ENCODE results near the gene TNS1. TPM values are rescaled to one million over a fixed set of nuclear protein-coding genes. Genes with fewer than 3 reads are reported as not detected.

Gene TNS1
- total RNA-seq, 1 experiment from 2014 or later: 6.2 TPM

DNA sequence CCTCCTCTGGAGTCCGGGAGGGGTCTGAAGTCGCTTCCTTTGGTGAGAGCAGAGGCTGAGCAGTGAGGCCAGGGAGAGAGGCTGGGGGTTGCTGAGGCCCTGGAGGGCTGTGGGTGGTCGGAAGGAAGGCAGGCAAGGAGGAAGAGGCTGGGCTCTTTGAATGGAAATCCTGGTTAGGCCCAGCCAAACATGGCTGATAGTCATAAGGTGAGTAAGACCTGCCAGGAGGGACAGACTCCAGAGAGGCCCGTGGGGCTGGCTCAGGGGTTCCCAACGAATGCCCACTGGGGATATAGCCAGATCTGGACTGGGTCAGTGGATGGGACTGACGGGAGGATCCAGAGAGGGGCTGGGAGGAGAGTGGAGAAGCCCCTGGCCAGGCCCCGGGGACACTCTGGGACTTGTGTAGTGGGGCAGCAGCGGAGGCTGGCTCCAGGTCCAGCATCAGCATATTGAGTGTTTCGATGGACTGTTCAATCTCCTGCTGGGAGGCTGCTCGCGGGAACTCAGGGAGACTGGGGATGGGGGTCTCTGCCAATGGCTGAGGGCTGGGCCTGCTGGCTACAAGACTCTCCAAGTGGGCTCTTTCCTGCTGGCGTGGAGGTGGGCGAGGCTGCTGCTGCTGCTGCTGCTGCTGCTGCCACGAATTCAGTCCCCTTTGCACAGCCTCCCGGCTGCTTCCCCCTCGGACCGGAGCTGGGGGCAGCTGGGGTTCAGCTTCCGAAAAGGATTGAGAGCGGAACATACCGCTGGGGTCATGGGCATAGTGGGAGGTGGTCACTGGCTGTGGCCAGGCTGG is 155.0 kb downstream of the TNS1 start:
- no TSS peak for BruUV-seq (replicated peaks)
- Histone ChIP-seq H3K4me3 (replicated peaks in 1 of 2; ENCODE audit: low read depth in 1 of 2, low read length in 2 of 2) (no peak overlapping the region), H2AFZ (ENCODE audit: low read depth, low read length, poor library complexity, severe bottlenecking) (no peak overlapping the region), H4K20me1 (ENCODE audit: insufficient read depth) (no peaks in the 10 kb centered on the region), H3K9me2 (ENCODE audit: insufficient read depth) (no peaks in the 10 kb centered on the region), H3K36me3 (ENCODE audit: control insufficient read depth in 1 of 2, insufficient read depth in 2 of 2, low read length in 2 of 2) (no peaks in the 10 kb centered on the region), H3K4me1 (ENCODE audit: control insufficient read depth in 1 of 2, insufficient read depth in 2 of 2, low read length in 2 of 2) (peaks cover 39 to 54% of the 10 kb centered on the region in 2 experiments), H3K27ac (ENCODE audit: low read depth, low read length) (no peak overlapping the region), H3K4me2 (ENCODE audit: low read length) (no peak overlapping the region), H3K27me3 (ENCODE audit: insufficient read depth, low read length) (no peaks in the 10 kb centered on the region), H3K79me2 (ENCODE audit: insufficient read depth, low read length) (no peaks in the 10 kb centered on the region), H3K9me3 (ENCODE audit: control insufficient read depth in 1 of 2, insufficient read depth in 1 of 2, low read depth in 1 of 2, low read length in 2 of 2) (peaks cover 0 to 4% of the 10 kb centered on the region in 2 experiments; a peak in 1 of 4 replicates), H3K9ac (ENCODE audit: low read length) (no peak overlapping the region)
- CTCF ChIA-PET: no interaction called here
- intact Hi-C loops (cut with micrococcal nuclease): no loop called here
- TF ChIP-seq YY1 (IDR thresholded peaks at IDR 0.05; ENCODE audit: extremely low read depth, insufficient replicate concordance, low read depth, low read length) (no peak), POLR2A (IDR thresholded peaks at IDR 0.05; ENCODE audit: borderline replicate concordance, extremely low read depth, insufficient read depth, insufficient read length) (no peak), SP1 (IDR thresholded peaks at IDR 0.05; ENCODE audit: low read depth) (no peak), POLR2AphosphoS5 (IDR thresholded peaks at IDR 0.05; ENCODE audit: low read depth, low read length) (no peak), ZNF274 (IDR thresholded peaks at IDR 0.05; ENCODE audit: low read depth, low read length) (no peak), SRF (IDR thresholded peaks at IDR 0.05; ENCODE audit: low read depth) (no peak), EGR1 (IDR thresholded peaks at IDR 0.05; ENCODE audit: low read depth) (no peak), ELF1 (IDR thresholded peaks at IDR 0.05; ENCODE audit: borderline replicate concordance, low read depth) (no peak), RAD21 (IDR thresholded peaks at IDR 0.05; ENCODE audit: low read depth) (no peak), JUND (IDR thresholded peaks at IDR 0.05) (no peak), EZH2phosphoT487 (IDR thresholded peaks at IDR 0.05; ENCODE audit: borderline replicate concordance) (no peak), TCF7L2 (IDR thresholded peaks at IDR 0.05; ENCODE audit: borderline replicate concordance, extremely low read depth, insufficient read depth, insufficient read length) (no peak), FOSL1 (IDR thresholded peaks at IDR 0.05; ENCODE audit: low read depth) (no peak), EZH2 (IDR thresholded peaks at IDR 0.05) (no peak), ZFX (IDR thresholded peaks at IDR 0.05) (no peak)
- TF ChIP-seq, protein P1, sequence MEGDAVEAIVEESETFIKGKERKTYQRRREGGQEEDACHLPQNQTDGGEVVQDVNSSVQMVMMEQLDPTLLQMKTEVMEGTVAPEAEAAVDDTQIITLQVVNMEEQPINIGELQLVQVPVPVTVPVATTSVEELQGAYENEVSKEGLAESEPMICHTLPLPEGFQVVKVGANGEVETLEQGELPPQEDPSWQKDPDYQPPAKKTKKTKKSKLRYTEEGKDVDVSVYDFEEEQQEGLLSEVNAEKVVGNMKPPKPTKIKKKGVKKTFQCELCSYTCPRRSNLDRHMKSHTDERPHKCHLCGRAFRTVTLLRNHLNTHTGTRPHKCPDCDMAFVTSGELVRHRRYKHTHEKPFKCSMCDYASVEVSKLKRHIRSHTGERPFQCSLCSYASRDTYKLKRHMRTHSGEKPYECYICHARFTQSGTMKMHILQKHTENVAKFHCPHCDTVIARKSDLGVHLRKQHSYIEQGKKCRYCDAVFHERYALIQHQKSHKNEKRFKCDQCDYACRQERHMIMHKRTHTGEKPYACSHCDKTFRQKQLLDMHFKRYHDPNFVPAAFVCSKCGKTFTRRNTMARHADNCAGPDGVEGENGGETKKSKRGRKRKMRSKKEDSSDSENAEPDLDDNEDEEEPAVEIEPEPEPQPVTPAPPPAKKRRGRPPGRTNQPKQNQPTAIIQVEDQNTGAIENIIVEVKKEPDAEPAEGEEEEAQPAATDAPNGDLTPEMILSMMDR (IDR thresholded peaks at IDR 0.05 in 2 of 3, conservative IDR thresholded peaks at IDR 0.05 in 1 of 3; ENCODE audit: borderline replicate concordance in 1 of 3, insufficient read depth in 1 of 3, low read depth in 2 of 3, low read length in 2 of 3): no peak
- TF ChIP-seq, protein P2, sequence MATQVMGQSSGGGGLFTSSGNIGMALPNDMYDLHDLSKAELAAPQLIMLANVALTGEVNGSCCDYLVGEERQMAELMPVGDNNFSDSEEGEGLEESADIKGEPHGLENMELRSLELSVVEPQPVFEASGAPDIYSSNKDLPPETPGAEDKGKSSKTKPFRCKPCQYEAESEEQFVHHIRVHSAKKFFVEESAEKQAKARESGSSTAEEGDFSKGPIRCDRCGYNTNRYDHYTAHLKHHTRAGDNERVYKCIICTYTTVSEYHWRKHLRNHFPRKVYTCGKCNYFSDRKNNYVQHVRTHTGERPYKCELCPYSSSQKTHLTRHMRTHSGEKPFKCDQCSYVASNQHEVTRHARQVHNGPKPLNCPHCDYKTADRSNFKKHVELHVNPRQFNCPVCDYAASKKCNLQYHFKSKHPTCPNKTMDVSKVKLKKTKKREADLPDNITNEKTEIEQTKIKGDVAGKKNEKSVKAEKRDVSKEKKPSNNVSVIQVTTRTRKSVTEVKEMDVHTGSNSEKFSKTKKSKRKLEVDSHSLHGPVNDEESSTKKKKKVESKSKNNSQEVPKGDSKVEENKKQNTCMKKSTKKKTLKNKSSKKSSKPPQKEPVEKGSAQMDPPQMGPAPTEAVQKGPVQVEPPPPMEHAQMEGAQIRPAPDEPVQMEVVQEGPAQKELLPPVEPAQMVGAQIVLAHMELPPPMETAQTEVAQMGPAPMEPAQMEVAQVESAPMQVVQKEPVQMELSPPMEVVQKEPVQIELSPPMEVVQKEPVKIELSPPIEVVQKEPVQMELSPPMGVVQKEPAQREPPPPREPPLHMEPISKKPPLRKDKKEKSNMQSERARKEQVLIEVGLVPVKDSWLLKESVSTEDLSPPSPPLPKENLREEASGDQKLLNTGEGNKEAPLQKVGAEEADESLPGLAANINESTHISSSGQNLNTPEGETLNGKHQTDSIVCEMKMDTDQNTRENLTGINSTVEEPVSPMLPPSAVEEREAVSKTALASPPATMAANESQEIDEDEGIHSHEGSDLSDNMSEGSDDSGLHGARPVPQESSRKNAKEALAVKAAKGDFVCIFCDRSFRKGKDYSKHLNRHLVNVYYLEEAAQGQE (IDR thresholded peaks at IDR 0.05; ENCODE audit: low read depth): no peak
- TF ChIP-seq, protein P3, sequence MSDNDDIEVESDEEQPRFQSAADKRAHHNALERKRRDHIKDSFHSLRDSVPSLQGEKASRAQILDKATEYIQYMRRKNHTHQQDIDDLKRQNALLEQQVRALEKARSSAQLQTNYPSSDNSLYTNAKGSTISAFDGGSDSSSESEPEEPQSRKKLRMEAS (IDR thresholded peaks at IDR 0.05): no peak
- TF ChIP-seq, protein P4, sequence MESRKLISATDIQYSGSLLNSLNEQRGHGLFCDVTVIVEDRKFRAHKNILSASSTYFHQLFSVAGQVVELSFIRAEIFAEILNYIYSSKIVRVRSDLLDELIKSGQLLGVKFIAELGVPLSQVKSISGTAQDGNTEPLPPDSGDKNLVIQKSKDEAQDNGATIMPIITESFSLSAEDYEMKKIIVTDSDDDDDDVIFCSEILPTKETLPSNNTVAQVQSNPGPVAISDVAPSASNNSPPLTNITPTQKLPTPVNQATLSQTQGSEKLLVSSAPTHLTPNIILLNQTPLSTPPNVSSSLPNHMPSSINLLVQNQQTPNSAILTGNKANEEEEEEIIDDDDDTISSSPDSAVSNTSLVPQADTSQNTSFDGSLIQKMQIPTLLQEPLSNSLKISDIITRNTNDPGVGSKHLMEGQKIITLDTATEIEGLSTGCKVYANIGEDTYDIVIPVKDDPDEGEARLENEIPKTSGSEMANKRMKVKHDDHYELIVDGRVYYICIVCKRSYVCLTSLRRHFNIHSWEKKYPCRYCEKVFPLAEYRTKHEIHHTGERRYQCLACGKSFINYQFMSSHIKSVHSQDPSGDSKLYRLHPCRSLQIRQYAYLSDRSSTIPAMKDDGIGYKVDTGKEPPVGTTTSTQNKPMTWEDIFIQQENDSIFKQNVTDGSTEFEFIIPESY (IDR thresholded peaks at IDR 0.05; ENCODE audit: extremely low read depth, insufficient replicate concordance, low read length): no peak
- ATAC-seq (no peak), DNase-seq (ENCODE audit: low read depth, low spot score) (no peak)
- RAD21 ChIA-PET (ENCODE audit: low non-redundant PET in 1 of 2, low total read pairs in 2 of 2, uncharacterized antibody in 2 of 2, unreplicated experiment in 2 of 2): no interaction called here
- POLR2A ChIA-PET: no interaction called here

All from HCT116 (cell line).